Muscle layer of colon (tissue), 2 donors: ENCODE measurements around the gene HMG20A.

ENCODE experiments used
- H3K27ac ChIP-seq: one replicate; pipeline ENCODE4 v1.7.0; 2013; ENCODE audit warnings: low read depth, mild to moderate bottlenecking, low read length, moderate library complexity
- H3K27me3 ChIP-seq, 2 donors: one replicate each; pipeline ENCODE4 v1.7.0; 2013; ENCODE audit warnings: low read length in 2 of 2, mild to moderate bottlenecking in 2 of 2; ENCODE audit not compliant: insufficient read depth in 2 of 2, control insufficient read depth in 1 of 2
- H3K36me3 ChIP-seq: one replicate; pipeline ENCODE4 v1.7.0; 2013; ENCODE audit warnings: mild to moderate bottlenecking, low read length; ENCODE audit not compliant: insufficient read depth
- H3K4me1 ChIP-seq: one replicate; pipeline ENCODE4 v1.7.0; 2013; ENCODE audit warnings: mild to moderate bottlenecking, low read length; ENCODE audit not compliant: insufficient read depth
- H3K4me3 ChIP-seq, 2 donors: one replicate each; pipeline ENCODE4 v1.7.0; 2013; ENCODE audit warnings: low read length in 2 of 2, low read depth in 1 of 2, mild to moderate bottlenecking in 1 of 2, moderate library complexity in 1 of 2
- H3K9ac ChIP-seq: one replicate; pipeline ENCODE4 v1.7.0; 2013; ENCODE audit warnings: low read length
- H3K9me3 ChIP-seq: one replicate; pipeline ENCODE4 v1.7.0; 2013; ENCODE audit warnings: mild to moderate bottlenecking, low read length
- donor health status: abdominal sarcoma.
- donor health status: Adenocarcinoma of cecum.

HMG20A gene

GRCh38 chr15:77526595-77527163 lies 106.0 kb downstream of the HMG20A start:
- Histone ChIP-seq H3K9me3 (no peaks in the 10 kb centered on the region), H3K9ac (no peak overlapping the region), H3K4me1 (no peaks in the 10 kb centered on the region), H3K4me3 (no peak overlapping the region), H3K36me3 (no peaks in the 10 kb centered on the region), H3K27ac (no peak overlapping the region), H3K27me3 (no peaks in the 10 kb centered on the region)

GRCh38 chr15:77527164-77527778 lies 106.6 kb downstream of the HMG20A start:
- Histone ChIP-seq H3K9me3 (no peaks in the 10 kb centered on the region), H3K4me3 (no peak overlapping the region)

GRCh38 chr15:77527831-77528231 lies 107.1 kb downstream of the HMG20A start:
- H3K27me3 ChIP-seq, result no peaks in the 10 kb centered on the region
- no peaks in the 10 kb centered on the region for H3K36me3 ChIP-seq
- no peak overlapping the region for H3K4me3 ChIP-seq
- H3K9ac ChIP-seq, result no peak overlapping the region
- H3K9me3 ChIP-seq, result no peaks in the 10 kb centered on the region
- H3K27ac ChIP-seq, result no peak overlapping the region
- H3K4me1 ChIP-seq, result no peaks in the 10 kb centered on the region

More at GRCh38 chr15:77527164-77527778, 106.6 kb downstream of the HMG20A start:
- no peak overlapping the region for H3K27ac ChIP-seq
- H3K4me1 ChIP-seq, result no peaks in the 10 kb centered on the region
- H3K9ac ChIP-seq, result no peak overlapping the region
- no peaks in the 10 kb centered on the region for H3K36me3 ChIP-seq
- no peaks in the 10 kb centered on the region for H3K27me3 ChIP-seq

- Histone ChIP-seq H3K9ac (no peak overlapping the region), H3K27ac (no peak overlapping the region), H3K36me3 (no peaks in the 10 kb centered on the region), H3K27me3 (no peaks in the 10 kb centered on the region), H3K4me1 (no peaks in the 10 kb centered on the region), H3K9me3 (no peaks in the 10 kb centered on the region), H3K4me3 (no peak overlapping the region)
Observed at GRCh38 chr15:77528290-77528967, 107.7 kb downstream of the HMG20A start.

- Histone ChIP-seq H3K9ac (no peak overlapping the region), H3K27ac (no peak overlapping the region), H3K9me3 (no peaks in the 10 kb centered on the region), H3K4me1 (no peaks in the 10 kb centered on the region), H3K4me3 (no peak overlapping the region), H3K36me3 (no peaks in the 10 kb centered on the region), H3K27me3 (no peaks in the 10 kb centered on the region)
Observed at GRCh38 chr15:77528968-77529319, 108.3 kb downstream of the HMG20A start.

GRCh38 chr15:77529394-77530159 lies 108.9 kb downstream of the HMG20A start:
- Histone ChIP-seq H3K27me3 (no peaks in the 10 kb centered on the region), H3K27ac (no peak overlapping the region), H3K36me3 (no peaks in the 10 kb centered on the region), H3K4me1 (no peaks in the 10 kb centered on the region), H3K9me3 (no peaks in the 10 kb centered on the region), H3K9ac (no peak overlapping the region), H3K4me3 (no peak overlapping the region)

- H3K9ac ChIP-seq, result no peak overlapping the region
- H3K4me1 ChIP-seq, result no peaks in the 10 kb centered on the region
- no peaks in the 10 kb centered on the region for H3K9me3 ChIP-seq
- H3K36me3 ChIP-seq, result no peaks in the 10 kb centered on the region
- H3K27me3 ChIP-seq, result no peaks in the 10 kb centered on the region
- no peak overlapping the region for H3K4me3 ChIP-seq
- H3K27ac ChIP-seq, result no peak overlapping the region
Observed at GRCh38 chr15:77530576-77530975, 109.9 kb downstream of the HMG20A start.

- Histone ChIP-seq H3K9ac (no peak overlapping the region), H3K27me3 (no peaks in the 10 kb centered on the region), H3K27ac (no peak overlapping the region), H3K4me3 (no peak overlapping the region), H3K36me3 (no peaks in the 10 kb centered on the region), H3K9me3 (no peaks in the 10 kb centered on the region), H3K4me1 (no peaks in the 10 kb centered on the region)
Observed at GRCh38 chr15:77531191-77532000, 110.7 kb downstream of the HMG20A start.

- Histone ChIP-seq H3K9me3 (no peaks in the 10 kb centered on the region), H3K36me3 (no peaks in the 10 kb centered on the region)
Observed at GRCh38 chr15:77532067-77532710, 111.5 kb downstream of the HMG20A start.

GRCh38 chr15:77532846-77533245 lies 112.2 kb downstream of the HMG20A start:
- H3K9me3 ChIP-seq, result no peaks in the 10 kb centered on the region
- H3K4me3 ChIP-seq, result no peak overlapping the region
- H3K27me3 ChIP-seq, result no peaks in the 10 kb centered on the region
- no peak overlapping the region for H3K9ac ChIP-seq
- no peaks in the 10 kb centered on the region for H3K36me3 ChIP-seq
- H3K4me1 ChIP-seq, result no peaks in the 10 kb centered on the region
- H3K27ac ChIP-seq, result no peak overlapping the region

More at GRCh38 chr15:77532067-77532710, 111.5 kb downstream of the HMG20A start:
- H3K27me3 ChIP-seq, result no peaks in the 10 kb centered on the region
- no peak overlapping the region for H3K9ac ChIP-seq
- no peaks in the 10 kb centered on the region for H3K4me1 ChIP-seq
- no peak overlapping the region for H3K27ac ChIP-seq
- H3K4me3 ChIP-seq, result no peak overlapping the region
